ENCODE results near the gene CXCL14.

CXCL14 gene, protein sequence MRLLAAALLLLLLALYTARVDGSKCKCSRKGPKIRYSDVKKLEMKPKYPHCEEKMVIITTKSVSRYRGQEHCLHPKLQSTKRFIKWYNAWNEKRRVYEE

DNA sequence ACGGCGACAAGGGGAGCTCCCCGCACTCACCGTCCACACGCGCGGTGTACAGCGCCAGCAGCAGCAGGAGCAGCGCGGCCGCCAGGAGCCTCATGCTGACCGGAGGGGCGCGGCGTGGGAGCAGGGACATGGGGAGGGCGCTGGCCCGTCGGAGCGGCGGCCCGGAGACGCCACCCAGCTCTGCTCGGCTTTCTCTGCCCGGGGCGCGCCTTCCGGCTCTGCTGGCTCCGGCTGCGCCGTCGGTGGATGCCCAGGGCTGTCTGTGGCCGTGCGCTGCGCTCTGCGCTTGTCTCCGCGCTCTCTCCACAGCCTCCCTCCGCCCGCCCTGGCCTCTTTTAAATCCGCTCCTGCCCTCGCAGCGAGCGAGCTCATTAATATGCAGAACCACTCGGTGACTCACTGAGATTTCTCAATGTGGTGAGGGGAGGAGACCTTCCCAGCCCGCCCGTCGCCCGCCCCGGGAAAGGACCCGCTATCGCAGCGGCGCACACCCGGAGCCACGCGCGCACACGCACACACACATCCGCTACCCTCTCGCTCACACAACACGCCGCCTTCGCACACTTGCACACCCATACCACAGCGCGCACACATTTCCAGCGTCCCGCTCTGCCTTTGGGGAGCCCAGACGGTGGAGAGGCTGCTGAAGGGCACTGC, at the start of gene CXCL14:
Gene CXCL14 (minus strand): TSS at position 307 of the 657 bp plus-strand sequence. CDS start 213 bp downstream, at position 94.
- DNase-seq (ENCODE audit: low spot score), result no peak

DNA sequence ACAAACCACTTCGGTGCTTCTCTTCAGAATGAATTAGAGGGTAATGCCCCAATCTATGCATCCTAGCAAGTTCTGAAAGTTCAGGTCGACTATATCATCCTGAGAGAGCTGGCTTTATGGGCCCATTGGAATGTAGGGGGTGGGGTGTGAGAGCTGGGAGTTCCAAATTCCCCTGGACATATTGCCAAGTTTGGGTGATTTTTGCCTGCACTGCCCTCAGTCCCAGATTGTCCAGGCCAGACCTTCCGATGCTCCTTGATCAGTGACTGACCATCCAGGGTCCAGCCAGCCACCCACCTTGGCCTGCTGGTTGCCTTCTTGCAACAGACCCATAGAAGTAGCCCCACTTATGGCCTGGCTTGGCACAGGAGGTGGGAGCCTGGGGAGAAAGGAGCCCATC, 47.8 kb upstream of the CXCL14 start:
- DNase-seq (ENCODE audit: low spot score), result no peak

DNA sequence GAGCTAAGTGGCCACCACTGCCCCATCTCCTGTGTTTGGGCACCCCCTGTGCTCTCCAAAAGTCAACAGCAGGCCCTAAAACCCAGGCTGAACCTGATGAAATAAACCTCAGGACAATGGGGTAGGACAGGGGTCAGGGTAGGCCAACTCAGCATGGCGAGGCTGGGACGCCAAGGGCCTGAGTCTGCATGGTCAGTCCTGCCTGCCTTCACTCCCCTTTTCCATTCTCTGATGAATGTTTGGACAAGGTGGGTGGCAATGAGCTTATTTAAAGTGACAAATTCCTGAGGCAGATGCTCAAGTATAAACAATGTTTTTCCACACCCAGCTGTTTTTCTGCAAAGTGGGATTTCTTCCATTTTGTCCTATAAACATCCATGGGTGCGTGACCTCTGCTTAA, 47.2 kb upstream of the CXCL14 start:
- no peak for DNase-seq (ENCODE audit: low spot score)

DNA sequence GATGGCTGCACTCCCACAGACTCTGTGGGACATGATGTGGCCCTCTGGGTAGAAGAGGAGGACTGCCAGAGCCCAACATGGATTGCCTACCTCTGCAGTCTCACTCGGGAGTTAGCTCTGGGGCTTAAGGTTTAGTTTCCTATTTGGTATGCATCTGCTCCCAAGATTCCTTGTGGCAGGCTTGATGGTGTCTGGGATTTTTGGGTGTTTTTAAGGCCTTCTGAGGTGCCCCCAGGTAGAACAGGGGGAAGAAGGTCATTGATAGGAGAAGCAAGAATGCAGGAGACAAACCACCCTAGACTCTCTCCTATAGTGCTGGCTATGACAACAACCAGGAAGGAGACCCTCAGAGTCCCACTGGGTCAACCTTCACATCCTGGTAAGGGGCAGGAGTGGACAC, 46.7 kb upstream of the CXCL14 start:
- no peak for DNase-seq (ENCODE audit: low spot score)

DNA sequence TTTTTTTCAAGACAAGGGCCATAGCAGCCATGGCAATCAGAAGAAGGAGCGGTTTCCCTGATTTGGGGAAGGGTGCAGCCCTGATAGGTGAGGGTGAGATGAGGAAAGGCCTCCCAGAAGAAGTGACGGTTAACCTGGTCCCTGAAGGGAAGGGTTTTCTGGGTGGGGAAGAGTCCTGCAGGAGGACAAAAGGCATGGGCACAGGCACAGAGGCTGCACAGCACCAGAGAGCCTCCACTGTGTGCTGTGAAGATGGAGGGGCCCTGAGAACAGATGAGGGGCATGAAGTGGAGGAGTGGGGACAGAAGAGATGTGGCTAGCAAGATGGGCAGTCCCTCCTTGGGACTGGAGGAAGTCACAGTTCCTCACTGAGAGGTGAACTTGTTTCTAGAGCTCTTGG, 46.3 kb upstream of the CXCL14 start:
- no peak for DNase-seq (ENCODE audit: low spot score)

DNA sequence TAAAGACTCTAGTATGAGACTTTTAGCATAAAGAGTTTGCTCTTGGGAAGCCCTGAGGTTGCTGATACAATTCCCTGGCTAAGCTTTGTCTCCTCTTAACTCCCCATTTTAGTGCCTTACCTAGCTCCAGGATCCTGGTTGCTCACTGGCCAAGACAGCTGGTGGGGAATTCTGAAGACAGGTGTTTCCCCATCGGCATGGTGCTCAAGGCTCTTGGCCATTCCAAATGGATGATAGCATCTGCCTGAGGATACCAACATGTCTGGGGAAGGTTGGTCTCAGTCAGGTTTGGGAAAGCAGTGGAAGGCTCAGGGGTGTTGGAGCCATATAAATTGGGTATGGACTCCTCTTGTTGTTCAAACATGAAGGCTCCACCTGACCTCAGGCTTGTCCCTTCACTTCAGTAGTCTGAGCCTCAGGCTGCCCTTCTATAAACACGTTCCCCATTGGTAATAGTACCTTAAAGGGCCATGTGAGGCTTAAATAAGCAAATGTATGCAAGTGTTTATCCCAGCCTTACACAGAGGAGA, 44.5 kb upstream of the CXCL14 start:
- DNase-seq (ENCODE audit: low spot score), result no peak

DNA sequence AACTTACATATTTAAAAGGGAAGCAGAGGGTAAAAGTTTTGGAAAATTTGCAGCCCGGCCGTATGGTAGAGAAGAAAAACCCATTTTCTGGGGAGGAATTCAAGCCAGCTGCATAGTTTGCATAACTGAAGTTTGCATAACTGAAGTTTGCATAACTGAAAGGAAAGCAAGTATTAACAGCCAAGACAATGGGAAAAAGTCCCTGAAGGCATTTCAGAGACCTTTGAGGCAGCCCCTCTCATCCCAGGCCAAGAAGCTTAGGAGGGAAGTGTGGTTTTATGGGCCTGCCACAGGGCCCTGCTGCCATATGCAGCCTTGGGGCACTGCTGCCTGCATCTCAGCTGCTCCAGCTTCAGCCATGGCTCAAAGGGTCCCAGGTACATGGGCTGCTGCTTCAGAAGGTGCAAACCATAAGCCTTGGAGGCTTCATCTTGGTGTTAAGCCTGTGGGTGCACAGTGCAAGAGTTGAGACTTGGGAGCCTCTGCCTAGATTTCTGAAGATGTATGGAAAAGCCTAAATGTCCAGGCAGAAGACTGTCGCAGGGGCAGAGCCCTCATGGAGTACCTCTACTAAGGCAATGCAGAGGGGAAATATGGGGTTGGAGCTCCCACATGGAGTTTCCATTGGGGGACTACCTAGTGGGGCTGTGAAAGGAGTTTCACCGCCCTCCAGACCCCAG, 36.9 kb upstream of the CXCL14 start:
- no peak for DNase-seq (ENCODE audit: low spot score)

DNA sequence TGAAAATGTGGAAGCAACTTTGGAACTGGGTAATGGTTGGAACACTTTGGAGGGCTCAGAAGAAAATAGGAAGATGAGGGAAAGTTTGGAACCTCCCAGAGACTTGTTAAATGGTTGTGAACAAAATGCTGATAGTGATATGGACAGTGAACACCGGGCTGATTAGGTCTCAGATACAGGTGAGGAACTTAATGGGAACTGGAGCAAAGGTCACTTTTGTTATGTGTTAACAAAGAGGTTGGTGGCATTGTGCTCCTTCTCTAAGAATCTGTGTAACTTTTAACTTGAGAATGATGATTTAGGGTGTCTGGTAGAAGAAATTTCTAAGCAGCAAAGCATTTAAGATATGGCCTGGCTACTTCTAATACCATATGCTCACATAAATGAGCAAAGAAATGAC, 36.4 kb upstream of the CXCL14 start:
- DNase-seq (ENCODE audit: low spot score), result no peak

DNA sequence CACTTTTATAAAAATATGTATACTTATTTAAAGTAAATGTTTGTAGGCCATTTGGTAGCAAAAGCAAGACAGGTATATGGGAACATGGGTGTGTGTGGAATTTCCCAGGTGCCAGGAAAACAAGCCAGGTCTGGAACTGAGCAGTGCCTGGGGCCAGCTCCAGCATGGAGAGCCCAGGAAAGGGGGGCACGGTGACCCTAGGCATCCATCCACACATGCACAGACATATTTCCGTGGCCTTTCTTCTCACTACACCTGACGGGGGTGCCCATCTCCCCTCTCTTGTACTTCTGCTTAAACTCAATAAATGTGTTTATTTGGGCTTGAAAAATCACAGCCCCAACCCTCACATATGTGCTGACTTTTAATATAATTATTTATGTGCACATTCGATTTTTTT, 31.2 kb upstream of the CXCL14 start:
- DNase-seq (ENCODE audit: low spot score), result no peak

DNA sequence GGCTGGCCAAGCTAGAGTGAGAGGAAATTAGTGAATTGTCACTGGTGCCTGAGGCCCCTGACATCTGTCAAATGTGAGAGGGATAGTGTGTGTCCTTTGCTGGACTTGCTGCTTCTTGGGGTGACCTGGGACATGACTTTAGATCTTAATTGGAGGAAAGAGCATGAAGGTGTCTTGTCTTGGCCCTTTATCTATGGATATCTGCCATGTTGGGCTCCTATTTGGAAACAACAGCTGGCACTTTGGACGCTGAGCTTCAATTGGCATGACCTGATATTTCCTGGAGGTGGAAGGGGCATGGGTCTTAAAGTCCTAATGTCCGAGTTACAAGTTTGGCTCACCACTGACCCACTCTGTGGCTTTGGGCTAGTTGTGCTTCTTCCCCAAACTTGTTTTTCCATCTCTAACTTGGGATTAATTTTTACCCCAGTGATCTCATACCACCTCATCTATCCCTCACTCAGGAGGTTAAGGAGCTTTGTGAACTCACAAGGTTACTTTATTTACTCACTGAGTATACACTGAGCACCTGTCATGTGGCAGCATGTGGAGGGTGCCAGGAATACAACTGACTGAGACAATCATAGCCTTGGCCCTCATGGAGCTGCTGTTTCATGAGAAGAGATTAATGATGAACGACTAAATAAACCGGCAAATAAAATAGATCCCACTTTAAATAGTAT, 30.1 kb upstream of the CXCL14 start:
- no peak for DNase-seq (ENCODE audit: low spot score)

DNA sequence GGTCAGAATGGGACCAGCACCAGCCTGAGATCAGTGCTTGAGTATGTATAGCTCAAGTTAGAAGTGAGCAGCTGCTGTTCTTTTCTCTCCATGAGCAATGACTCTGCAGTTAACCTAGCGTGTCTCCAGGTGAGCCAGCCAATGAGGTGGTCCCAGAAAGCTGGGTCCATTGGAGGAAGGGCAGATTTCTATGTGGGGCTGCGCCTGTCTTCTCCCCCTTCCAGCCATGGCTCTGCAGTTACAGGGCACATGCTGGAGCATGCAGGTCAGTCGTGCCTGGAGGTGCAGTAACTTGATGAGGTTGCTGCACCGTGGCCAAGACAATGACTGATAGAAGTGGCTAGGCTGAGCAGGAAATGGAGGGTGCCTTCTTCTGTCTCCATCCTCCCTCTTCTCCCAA, 29.6 kb upstream of the CXCL14 start:
- no peak for DNase-seq (ENCODE audit: low spot score)

DNA sequence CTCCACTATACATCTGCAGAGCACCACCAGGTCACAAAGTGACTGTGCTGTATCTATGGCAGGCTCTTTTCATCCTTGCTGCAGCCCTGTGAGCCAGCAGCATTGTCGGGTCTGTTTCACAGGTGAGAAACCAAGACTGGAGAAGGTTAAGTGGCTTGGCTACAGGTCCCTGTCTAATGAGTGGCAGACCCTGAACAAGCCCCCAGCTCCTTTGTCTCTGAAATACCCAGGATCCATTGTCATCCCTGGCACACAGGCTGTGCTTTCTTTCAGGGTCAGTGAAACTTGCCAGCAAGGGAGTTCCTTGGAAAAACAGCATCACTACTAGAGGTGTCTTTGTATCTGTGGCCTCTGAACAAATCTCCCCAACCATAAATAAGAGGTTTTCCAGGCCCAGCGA, 27.6 kb upstream of the CXCL14 start:
- no peak for DNase-seq (ENCODE audit: low spot score)

DNA sequence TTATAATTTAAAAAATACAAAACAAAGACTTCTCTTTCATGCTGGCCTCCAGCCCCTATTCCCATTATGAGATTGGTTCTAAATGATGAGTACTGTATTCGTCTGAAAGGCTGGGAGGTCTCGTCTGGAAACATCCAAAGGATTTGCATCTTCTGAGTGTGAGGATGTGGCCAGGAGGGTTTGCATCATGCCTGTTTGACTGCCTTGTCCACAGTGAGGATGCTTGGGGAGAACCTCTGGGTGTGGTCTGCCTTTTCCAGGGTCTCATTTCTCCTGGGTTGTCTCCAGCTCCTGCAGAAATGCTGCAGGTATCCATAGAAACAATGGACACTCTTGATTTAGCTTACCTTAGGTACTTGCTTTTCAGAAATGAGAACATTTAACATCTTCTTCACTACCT, 26.4 kb upstream of the CXCL14 start:
- DNase-seq (ENCODE audit: low spot score), result no peak

DNA sequence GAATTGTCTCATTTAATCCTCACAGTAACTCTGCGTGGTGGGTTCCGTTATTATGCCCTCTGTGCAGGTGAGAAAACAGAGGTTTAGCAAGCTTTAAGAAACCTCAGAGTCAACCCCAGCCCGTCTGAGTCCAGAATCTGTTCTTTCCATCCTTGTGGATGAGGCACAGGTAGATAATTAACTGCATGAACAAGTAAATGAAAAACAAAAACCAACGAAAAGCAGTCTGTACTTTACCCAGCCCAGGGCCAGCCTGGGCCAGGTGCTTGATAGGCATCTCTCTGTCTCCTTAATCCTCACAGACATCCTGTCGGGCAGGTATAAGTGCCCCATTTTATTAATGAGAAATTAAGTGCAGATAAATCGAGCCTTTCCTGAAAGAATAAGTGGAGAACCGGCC, 25.3 kb upstream of the CXCL14 start:
- no peak for DNase-seq (ENCODE audit: low spot score)

DNA sequence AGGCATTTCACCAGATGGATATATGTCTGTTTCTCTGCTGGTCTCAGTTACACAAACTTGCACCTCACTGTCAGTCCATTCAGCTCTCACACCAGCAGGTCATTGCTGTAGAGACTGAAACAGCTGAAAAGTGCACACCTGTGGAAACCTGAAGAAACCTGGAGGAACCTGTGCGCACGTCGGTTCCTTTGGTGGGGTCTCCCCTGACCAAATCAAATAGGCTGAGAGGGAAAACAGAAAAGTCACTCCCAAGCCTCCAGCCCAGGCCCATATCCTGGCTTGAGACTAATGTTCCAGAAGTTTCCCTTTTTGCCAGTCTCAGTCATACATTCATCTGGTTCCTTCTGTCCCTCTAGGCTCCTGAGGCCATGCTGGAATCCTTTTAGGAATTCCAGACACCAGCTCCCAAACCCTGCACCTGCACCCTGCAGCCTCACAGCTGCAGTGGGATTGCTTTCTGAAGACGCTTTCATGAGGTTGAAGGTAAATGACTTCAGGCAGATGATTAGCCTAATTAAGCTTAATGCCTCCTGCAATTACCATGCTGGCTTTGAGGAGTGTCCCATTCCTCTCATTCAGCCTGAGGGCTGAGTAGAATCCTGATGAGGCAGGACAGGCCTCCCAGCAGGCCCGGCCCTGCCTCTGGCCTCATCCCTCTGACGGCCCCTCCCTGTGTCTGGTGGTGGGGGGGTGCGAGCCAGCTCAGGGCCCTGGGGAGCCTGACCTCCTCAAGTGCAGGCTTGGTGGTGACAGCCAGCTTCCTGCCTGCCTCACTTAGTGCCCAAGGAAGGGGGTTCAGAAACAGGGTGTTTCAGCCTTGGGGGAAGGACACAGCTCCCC, 24.3 kb upstream of the CXCL14 start:
- DNase-seq (ENCODE audit: low spot score), result no peak

DNA sequence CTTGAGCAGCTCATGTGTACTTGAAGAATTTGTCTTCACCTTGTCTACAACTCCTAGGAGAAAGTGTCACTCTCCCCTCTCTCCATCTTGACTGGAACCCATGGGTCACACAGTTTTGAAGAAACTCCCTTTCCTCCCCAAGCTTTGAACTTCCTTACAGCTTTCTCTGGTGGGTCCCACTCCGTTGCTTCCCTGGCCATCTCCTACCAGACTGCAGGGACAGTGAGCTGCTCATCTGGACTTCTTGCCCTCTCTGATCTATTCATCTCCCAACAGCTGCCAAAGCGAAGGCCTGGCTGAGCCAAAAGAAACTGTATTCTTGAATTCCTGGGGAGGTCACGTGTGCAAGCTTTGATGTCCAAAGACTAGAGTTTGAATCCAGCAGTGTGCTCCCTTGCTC, 22.7 kb upstream of the CXCL14 start:
- no peak for DNase-seq (ENCODE audit: low spot score)

DNA sequence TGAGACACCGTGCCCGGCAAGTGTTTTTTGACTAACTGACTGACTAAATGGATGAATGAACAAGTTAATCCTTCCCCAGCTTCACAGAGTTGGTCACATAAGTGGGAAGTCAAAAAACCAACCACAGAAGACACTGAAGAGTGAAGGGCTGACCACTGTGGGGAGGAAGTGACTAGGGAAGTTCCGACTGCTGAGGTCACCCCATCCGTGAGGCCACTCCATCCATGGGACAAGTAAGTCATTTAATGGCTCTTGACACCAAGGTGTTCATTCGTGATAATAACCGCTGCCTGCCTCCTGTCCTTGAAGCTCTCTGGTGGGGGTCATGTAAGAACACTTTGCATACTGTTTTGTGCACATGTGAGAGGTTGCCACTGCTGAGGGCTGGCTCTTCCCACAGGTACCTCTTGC, 22.2 kb upstream of the CXCL14 start:
- DNase-seq (ENCODE audit: low spot score), result no peak

DNA sequence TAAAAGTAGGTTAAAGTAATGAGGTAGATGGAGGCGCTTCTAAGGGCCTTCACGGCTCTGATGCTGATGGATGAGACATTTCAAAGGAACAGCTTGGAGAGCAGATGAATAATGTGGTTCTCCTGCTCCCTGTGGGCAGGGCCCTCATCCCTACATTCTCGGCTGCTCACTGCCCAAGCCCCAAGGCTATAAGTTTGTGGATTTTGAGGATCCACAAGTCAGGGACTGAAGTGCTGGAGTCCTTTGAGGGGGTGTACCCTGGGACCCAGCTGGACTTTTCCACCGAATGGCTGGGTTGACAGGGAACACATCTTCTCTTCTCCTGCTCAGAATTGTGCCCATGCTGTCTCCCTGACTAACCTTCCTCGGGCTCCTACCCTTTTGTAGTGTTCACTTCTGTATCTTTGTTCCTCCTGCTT, 21.4 kb upstream of the CXCL14 start:
- DNase-seq (ENCODE audit: low spot score), result no peak

DNA sequence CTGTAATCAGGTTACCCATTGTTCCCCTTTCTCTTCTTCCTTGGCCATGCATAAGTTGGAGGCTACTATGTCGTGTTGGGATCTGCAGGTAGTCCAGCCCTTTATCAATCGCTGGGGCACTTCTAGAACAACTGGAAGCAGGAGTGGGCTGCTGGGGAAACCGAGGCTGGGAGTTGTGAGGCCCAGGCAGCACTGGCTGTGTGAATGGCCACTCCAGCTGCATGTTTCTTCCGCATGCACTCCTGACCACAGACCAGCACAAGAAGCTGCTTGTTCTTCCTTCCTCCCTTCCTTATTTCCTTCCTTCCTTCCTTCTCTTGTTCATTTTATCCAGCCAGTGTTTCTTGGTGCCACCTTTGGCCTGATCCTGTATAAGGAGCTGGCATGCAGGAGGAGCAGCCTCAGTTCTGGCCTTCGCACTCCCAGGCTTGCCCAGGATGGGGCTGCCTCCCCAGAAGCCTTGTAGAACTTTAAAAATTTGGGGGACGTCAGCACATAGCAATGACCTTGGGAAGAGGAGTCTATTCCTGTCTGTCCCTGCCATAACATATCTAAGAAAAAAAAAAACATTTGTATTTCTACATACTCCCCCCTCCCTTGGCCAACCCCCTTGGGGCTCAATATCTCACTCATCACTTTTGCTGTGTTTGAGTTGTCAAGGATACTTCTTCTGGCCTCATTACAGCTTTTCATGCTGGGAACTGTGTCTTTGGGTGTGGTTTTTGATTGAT, 20.8 kb upstream of the CXCL14 start:
- no peak for DNase-seq (ENCODE audit: low spot score)

DNA sequence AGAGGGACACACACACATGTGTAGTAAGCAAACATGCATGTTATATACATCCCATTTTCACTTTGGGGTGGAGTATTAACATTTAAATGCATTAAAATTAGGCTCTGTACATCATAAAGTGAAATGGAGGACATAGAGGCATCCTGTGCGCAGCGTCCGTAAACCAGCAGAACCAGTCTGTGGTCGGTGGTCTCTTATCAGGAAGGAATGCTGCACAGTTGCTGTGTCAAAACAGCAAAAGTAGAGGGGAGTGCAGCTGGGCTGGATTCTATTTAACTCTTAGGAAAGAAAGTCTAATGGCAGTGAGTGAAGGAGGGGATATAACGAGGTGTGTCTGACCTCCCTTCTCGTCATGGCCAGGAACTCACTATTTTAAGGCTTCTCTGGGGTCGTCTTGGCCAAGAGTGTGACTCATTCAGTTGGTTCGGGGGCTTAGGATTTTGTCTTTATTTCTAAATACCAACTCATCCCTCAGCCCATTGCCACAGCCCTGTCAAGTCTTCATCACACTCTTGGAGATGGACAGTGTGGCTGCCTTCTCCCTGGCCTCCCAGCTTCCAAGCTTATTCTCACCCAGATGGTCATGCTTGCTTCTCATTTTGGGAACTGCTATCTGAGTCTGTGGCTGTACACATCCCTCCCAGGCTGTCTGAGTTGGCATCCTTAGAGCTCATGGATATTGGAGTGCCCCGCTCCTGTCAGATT, 20.1 kb upstream of the CXCL14 start:
- no peak for DNase-seq (ENCODE audit: low spot score)

DNA sequence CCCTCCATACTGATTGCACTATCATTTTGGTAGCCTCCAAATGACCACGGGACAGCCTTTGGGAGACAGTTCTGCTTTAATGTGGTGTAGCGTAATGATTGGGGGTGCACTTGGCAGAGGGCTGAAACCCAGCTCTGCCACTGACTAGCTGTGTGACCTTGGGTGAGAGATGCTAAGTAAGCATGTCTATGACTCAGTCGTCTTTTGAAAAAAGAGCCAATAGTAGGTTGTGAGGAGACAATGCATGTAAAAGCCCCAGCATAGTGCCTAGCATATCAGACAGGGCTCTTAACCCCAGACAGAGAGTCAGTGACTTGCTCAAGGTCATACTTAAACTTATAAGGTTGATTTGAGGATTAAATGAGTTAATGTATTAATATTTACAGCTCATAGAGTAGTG, 18.0 kb upstream of the CXCL14 start:
- no peak for DNase-seq (ENCODE audit: low spot score)

Measured in COLO829 (cell line).